K562 (cell line): ENCODE measurements around the gene CLNK. TPM values are rescaled to one million over a fixed set of nuclear protein-coding genes. Genes with fewer than 3 reads are reported as not detected.

Source experiments
- GABPA ChIP-seq: fragments of 200-800 bp; sonication (Bioruptor generic); conservative IDR thresholded peaks from 2 replicates; pipeline ENCODE4 v1.6.1; 2016; ENCODE audit warnings: low read depth, missing genetic modification characterization, missing compliant biosample characterization
- MAFF ChIP-seq: IDR thresholded peaks from 2 replicates; pipeline ENCODE4 v1.6.1; 2012; ENCODE audit warnings: low read length, improper control_type of control experiment
- MAFG ChIP-seq: fragments of 450-650 bp; conservative IDR thresholded peaks from 2 replicates; pipeline ENCODE4 v1.6.1; 2016; ENCODE audit warnings: missing genetic modification characterization, missing compliant biosample characterization
- RBM39 ChIP-seq: fragments of 200-400 bp; formaldehyde crosslinking; optimal IDR thresholded peaks from 2 replicates; pipeline ENCODE3; 2018; ENCODE audit warnings: low read depth, low read length
- SETDB1 ChIP-seq: IDR thresholded peaks from one replicate; pipeline ENCODE4 v1.6.1; 2012; ENCODE audit warnings: low read length, control low read depth, inconsistent platforms
- SIN3B ChIP-seq: fragments of 450-650 bp; IDR thresholded peaks from 2 replicates; pipeline ENCODE4 v1.6.1; 2017; ENCODE audit warnings: low read depth, mild to moderate bottlenecking, moderate library complexity
- STAT5B ChIP-seq: fragments of 250-450 bp; sonication (Bioruptor Pico); IDR thresholded peaks from 2 replicates; pipeline ENCODE4 v1.8.0; 2021; ENCODE audit warnings: mild to moderate bottlenecking, inconsistent platforms
- ZNF143 ChIP-seq: sonication (generic); formaldehyde crosslinking; IDR thresholded peaks from 2 replicates; pipeline ENCODE4 v1.9.0; 2022; ENCODE audit warnings: mild to moderate bottlenecking, missing genetic modification reagents
- ZNF212 ChIP-seq: fragments of 450-650 bp; formaldehyde crosslinking; IDR thresholded peaks from 2 replicates; pipeline ENCODE4 v1.4.0; 2020; ENCODE audit warnings: mild to moderate bottlenecking
- polyA plus RNA-seq, 8 experiments: library from polyadenylated mRNA; depleted of rRNA in 4 of 8; stranded (reverse) in 5 of 8; unstranded in 3 of 8; fragments of >200 nt; fragmentation: Nextera tagmentation in 2 of 8; fragmentation: Illumina TruSeq in 1 of 8; extraction: Ambion mirVana in 2 of 8; extraction: Trizol in 1 of 8; gene quantifications; 2 replicates each; pipeline versions ENCODE4 v1.2.1 to v1.2.3, GENCODE V29; 2011 to 2014; ENCODE audit warnings: inconsistent platforms in 1 of 8, missing spikeins in 1 of 8
- total RNA-seq, 7 experiments: library from RNA; depleted of rRNA in 6 of 7; stranded (reverse); fragments of >200 nt in 6 of 7; fragmentation: Illumina TruSeq in 2 of 7; extraction: Trizol in 2 of 7; gene quantifications; 2 replicates each; pipeline versions ENCODE4 v1.2.1 to v1.2.3, GENCODE V29; 2011 to 2021; ENCODE audit warnings: low replicate concordance in 1 of 7
- TF ChIP-seq, protein P1 (sequence below): fragments of 450-650 bp; IDR thresholded peaks from one replicate; pipeline ENCODE4 v1.6.1; 2018; ENCODE audit warnings: mild to moderate bottlenecking, moderate library complexity; ENCODE audit not compliant: partially characterized antibody
- TF ChIP-seq, protein P2 (sequence below): fragments of 450-650 bp; IDR thresholded peaks from 2 replicates; pipeline ENCODE4 v1.6.1; 2017; ENCODE audit warnings: antibody characterized with exemption
- TF ChIP-seq, protein P3 (sequence below), 2 experiments: fragments of 450-650 bp; conservative IDR thresholded peaks; 2 replicates each; pipeline ENCODE4 v1.6.1; 2017; ENCODE audit warnings: mild to moderate bottlenecking in 2 of 2, moderate library complexity in 2 of 2

CLNK gene
- total and polyA plus RNA-seq, 9 of the 15 experiments (the other 6 are each of a cell fraction or from before 2014, with no cell fraction given) = not detected

DNA sequence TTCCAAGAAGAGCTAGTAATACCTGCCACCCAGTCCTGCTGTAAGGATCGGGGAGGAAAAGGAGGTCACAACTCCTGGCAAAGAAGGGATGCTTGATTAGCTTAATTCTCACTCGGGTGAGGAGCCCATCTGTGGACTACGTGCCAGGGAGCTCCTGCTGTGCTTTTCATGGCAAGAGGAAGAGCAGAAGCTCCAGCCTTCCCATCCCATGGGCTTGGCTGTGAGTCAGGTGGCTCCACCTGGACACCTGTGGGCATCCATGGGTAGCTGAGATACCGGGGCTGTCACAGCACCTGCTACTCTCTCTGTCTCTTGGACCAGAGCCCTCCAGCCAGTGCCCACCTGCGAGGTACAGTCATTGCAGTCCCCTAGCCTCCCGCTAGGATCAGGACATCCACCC lies 18.0 kb downstream of the CLNK start (continued):
- no peak for TF ChIP-seq ZNF143
- no peak for TF ChIP-seq MAFF
- no peak for TF ChIP-seq STAT5B (CRISPR knock-in tag)
- no peak for TF ChIP-seq RBM39
- TF ChIP-seq SETDB1 = no peak
- no peak for TF ChIP-seq ZNF212 (CRISPR knock-in tag)
- no peak for TF ChIP-seq MAFG
- TF ChIP-seq SIN3B = no peak
- TF ChIP-seq, protein P1, sequence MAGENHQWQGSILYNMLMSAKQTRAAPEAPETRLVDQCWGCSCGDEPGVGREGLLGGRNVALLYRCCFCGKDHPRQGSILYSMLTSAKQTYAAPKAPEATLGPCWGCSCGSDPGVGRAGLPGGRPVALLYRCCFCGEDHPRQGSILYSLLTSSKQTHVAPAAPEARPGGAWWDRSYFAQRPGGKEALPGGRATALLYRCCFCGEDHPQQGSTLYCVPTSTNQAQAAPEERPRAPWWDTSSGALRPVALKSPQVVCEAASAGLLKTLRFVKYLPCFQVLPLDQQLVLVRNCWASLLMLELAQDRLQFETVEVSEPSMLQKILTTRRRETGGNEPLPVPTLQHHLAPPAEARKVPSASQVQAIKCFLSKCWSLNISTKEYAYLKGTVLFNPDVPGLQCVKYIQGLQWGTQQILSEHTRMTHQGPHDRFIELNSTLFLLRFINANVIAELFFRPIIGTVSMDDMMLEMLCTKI = no peak
- TF ChIP-seq GABPA = no peak
- TF ChIP-seq, protein P2, sequence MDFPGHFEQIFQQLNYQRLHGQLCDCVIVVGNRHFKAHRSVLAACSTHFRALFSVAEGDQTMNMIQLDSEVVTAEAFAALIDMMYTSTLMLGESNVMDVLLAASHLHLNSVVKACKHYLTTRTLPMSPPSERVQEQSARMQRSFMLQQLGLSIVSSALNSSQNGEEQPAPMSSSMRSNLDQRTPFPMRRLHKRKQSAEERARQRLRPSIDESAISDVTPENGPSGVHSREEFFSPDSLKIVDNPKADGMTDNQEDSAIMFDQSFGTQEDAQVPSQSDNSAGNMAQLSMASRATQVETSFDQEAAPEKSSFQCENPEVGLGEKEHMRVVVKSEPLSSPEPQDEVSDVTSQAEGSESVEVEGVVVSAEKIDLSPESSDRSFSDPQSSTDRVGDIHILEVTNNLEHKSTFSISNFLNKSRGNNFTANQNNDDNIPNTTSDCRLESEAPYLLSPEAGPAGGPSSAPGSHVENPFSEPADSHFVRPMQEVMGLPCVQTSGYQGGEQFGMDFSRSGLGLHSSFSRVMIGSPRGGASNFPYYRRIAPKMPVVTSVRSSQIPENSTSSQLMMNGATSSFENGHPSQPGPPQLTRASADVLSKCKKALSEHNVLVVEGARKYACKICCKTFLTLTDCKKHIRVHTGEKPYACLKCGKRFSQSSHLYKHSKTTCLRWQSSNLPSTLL = no peak
- TF ChIP-seq, protein P3, sequence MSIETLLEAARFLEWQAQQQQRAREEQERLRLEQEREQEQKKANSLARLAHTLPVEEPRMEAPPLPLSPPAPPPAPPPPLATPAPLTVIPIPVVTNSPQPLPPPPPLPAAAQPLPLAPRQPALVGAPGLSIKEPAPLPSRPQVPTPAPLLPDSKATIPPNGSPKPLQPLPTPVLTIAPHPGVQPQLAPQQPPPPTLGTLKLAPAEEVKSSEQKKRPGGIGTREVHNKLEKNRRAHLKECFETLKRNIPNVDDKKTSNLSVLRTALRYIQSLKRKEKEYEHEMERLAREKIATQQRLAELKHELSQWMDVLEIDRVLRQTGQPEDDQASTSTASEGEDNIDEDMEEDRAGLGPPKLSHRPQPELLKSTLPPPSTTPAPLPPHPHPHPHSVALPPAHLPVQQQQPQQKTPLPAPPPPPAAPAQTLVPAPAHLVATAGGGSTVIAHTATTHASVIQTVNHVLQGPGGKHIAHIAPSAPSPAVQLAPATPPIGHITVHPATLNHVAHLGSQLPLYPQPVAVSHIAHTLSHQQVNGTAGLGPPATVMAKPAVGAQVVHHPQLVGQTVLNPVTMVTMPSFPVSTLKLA (conservative IDR thresholded peaks at IDR 0.05) = no peak
- TF ChIP-seq, all 486 proteins: peak for 0
